GM23338 (cell line): ENCODE data around the gene SPINDOC.

Experiments used
- EZH2 ChIP-seq: fragments of 200-600 bp; sonication (generic); IDR thresholded peaks from one replicate; pipeline ENCODE4 v1.8.0; 2017; ENCODE audit warnings: antibody characterized with exemption, mild to moderate bottlenecking, low read depth; ENCODE audit not compliant: unreplicated experiment
- EZH2phosphoT487 ChIP-seq: fragments of 200-600 bp; sonication (generic); IDR thresholded peaks from one replicate; pipeline ENCODE4 v1.8.1; 2018; ENCODE audit warnings: antibody characterized with exemption; ENCODE audit not compliant: unreplicated experiment
- JUNB ChIP-seq: IDR thresholded peaks from one replicate; pipeline ENCODE4 v1.6.1; 2016; ENCODE audit warnings: antibody characterized with exemption; ENCODE audit not compliant: unreplicated experiment
- POLR2AphosphoS5 ChIP-seq: IDR thresholded peaks from 2 replicates; pipeline ENCODE4 v1.6.1; 2016; ENCODE audit warnings: antibody characterized with exemption, low read depth
- TF ChIP-seq, protein P1 (sequence below): fragments of 250-450 bp; sonication (Bioruptor Pico); IDR thresholded peaks from 2 replicates; pipeline ENCODE4 v1.5.0; 2020; ENCODE audit warnings: mild to moderate bottlenecking, moderate library complexity
- TF ChIP-seq, protein P2 (sequence below), 2 experiments: fragments of 200-600 bp in 1 of 2; sonication (generic) in 1 of 2; conservative IDR thresholded peaks; 2 replicates each; pipeline versions ENCODE4 v1.5.1 to v1.6.1; 2016 to 2017; ENCODE audit warnings: antibody characterized with exemption in 2 of 2, low read depth in 2 of 2, mild to moderate bottlenecking in 2 of 2, moderate library complexity in 1 of 2

DNA sequence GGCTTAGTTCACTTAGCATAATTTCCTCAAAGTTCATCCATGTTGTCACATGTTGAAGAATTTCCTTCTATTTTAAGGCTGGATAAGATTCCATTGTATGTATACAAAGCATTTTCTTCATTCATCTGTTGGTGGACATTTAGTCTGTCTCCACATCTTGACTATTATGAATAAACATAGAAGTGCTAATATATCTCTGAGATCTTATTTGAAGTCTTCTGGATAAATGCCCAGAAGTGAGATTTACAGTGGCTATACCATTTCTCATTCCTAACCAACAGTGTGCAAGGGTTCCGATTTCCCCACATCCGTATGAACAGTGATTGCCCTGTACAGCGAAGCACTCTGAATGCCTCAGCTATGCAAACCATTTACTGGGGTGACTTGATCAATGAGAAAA is 38.1 kb upstream of the SPINDOC start:
- TF ChIP-seq EZH2phosphoT487 (no peak), JUNB (no peak), EZH2 (no peak), POLR2AphosphoS5 (no peak)
- TF ChIP-seq, protein P1, sequence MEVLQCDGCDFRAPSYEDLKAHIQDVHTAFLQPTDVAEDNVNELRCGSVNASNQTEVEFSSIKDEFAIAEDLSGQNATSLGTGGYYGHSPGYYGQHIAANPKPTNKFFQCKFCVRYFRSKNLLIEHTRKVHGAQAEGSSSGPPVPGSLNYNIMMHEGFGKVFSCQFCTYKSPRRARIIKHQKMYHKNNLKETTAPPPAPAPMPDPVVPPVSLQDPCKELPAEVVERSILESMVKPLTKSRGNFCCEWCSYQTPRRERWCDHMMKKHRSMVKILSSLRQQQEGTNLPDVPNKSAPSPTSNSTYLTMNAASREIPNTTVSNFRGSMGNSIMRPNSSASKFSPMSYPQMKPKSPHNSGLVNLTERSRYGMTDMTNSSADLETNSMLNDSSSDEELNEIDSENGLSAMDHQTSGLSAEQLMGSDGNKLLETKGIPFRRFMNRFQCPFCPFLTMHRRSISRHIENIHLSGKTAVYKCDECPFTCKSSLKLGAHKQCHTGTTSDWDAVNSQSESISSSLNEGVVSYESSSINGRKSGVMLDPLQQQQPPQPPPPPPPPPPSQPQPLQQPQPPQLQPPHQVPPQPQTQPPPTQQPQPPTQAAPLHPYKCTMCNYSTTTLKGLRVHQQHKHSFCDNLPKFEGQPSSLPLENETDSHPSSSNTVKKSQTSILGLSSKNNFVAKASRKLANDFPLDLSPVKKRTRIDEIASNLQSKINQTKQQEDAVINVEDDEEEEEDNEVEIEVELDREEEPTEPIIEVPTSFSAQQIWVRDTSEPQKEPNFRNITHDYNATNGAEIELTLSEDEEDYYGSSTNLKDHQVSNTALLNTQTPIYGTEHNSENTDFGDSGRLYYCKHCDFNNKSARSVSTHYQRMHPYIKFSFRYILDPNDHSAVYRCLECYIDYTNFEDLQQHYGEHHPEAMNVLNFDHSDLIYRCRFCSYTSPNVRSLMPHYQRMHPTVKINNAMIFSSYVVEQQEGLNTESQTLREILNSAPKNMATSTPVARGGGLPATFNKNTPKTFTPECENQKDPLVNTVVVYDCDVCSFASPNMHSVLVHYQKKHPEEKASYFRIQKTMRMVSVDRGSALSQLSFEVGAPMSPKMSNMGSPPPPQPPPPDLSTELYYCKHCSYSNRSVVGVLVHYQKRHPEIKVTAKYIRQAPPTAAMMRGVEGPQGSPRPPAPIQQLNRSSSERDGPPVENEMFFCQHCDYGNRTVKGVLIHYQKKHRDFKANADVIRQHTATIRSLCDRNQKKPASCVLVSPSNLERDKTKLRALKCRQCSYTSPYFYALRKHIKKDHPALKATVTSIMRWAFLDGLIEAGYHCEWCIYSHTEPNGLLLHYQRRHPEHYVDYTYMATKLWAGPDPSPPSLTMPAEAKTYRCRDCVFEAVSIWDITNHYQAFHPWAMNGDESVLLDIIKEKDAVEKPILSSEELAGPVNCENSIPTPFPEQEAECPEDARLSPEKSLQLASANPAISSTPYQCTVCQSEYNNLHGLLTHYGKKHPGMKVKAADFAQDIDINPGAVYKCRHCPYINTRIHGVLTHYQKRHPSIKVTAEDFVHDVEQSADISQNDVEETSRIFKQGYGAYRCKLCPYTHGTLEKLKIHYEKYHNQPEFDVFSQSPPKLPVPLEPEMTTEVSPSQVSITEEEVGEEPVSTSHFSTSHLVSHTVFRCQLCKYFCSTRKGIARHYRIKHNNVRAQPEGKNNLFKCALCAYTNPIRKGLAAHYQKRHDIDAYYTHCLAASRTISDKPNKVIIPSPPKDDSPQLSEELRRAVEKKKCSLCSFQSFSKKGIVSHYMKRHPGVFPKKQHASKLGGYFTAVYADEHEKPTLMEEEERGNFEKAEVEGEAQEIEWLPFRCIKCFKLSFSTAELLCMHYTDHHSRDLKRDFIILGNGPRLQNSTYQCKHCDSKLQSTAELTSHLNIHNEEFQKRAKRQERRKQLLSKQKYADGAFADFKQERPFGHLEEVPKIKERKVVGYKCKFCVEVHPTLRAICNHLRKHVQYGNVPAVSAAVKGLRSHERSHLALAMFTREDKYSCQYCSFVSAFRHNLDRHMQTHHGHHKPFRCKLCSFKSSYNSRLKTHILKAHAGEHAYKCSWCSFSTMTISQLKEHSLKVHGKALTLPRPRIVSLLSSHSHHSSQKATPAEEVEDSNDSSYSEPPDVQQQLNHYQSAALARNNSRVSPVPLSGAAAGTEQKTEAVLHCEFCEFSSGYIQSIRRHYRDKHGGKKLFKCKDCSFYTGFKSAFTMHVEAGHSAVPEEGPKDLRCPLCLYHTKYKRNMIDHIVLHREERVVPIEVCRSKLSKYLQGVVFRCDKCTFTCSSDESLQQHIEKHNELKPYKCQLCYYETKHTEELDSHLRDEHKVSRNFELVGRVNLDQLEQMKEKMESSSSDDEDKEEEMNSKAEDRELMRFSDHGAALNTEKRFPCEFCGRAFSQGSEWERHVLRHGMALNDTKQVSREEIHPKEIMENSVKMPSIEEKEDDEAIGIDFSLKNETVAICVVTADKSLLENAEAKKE = no peak
- TF ChIP-seq, protein P2, sequence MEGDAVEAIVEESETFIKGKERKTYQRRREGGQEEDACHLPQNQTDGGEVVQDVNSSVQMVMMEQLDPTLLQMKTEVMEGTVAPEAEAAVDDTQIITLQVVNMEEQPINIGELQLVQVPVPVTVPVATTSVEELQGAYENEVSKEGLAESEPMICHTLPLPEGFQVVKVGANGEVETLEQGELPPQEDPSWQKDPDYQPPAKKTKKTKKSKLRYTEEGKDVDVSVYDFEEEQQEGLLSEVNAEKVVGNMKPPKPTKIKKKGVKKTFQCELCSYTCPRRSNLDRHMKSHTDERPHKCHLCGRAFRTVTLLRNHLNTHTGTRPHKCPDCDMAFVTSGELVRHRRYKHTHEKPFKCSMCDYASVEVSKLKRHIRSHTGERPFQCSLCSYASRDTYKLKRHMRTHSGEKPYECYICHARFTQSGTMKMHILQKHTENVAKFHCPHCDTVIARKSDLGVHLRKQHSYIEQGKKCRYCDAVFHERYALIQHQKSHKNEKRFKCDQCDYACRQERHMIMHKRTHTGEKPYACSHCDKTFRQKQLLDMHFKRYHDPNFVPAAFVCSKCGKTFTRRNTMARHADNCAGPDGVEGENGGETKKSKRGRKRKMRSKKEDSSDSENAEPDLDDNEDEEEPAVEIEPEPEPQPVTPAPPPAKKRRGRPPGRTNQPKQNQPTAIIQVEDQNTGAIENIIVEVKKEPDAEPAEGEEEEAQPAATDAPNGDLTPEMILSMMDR (conservative IDR thresholded peaks at IDR 0.05; ENCODE audit: low read depth in 2 of 2) = no peak
